AG04450 (cell line): ENCODE data around the gene MRI1. TPM values are rescaled to one million over a fixed set of nuclear protein-coding genes. Genes with fewer than 3 reads are reported as not detected.
"Not testable (repeated sequence)": the region's sequence is repeated elsewhere in the genome, so short reads cannot be mapped to it uniquely, and the experiment has no call there.

ENCODE experiments used
- CTCF ChIA-PET: fragments of 300-600, 350-600 bp; formaldehyde crosslinking; extraction: SDS; loops from one replicate; lab custom pipeline; 2022; ENCODE audit warnings: antibody characterized with exemption, inconsistent platforms; lab: Charles Lee
- POLR2A ChIA-PET: fragments of 350-600 bp; formaldehyde crosslinking; extraction: SDS; loops from one replicate; lab custom pipeline; 2021; ENCODE audit warnings: antibody characterized with exemption, inconsistent platforms; lab: Yijun Ruan, JAX
- DNase-seq: peaks from one replicate; pipeline ENCODE4 v3.0.0-alpha.2; 2011; ENCODE audit warnings: low read depth, low spot score
- H3K27ac ChIP-seq: one replicate; pipeline ENCODE4 v1.5.1; 2012; ENCODE audit warnings: low read depth, low read length, control low read depth
- H3K27me3 ChIP-seq: one replicate; pipeline ENCODE4 v1.6.0; 2012; ENCODE audit warnings: low read length; ENCODE audit not compliant: control insufficient read depth, insufficient read depth
- H3K4me3 ChIP-seq: 2 replicates; pipeline ENCODE4 v1.5.1; 2011; ENCODE audit warnings: mild to moderate bottlenecking, low read depth, low read length, control low read depth
- H3K9me3 ChIP-seq: 2 replicates; pipeline ENCODE4 v1.5.1; 2012; ENCODE audit warnings: low read length; ENCODE audit not compliant: control insufficient read depth, insufficient read depth
- polyA plus RNA-seq: library from polyadenylated mRNA; depleted of rRNA; stranded (reverse); fragments of >200 nt; gene quantifications from 2 replicates; pipeline ENCODE4 v1.2.3, GENCODE V29; 2011
- TF ChIP-seq, protein P1 (sequence below): IDR thresholded peaks from 2 replicates; pipeline ENCODE4 v1.5.1; 2011; ENCODE audit warnings: low read depth, low read length, control low read depth, inconsistent platforms

MRI1 gene
- polyA plus RNA-seq, 1 experiment: 20.2 TPM

DNA sequence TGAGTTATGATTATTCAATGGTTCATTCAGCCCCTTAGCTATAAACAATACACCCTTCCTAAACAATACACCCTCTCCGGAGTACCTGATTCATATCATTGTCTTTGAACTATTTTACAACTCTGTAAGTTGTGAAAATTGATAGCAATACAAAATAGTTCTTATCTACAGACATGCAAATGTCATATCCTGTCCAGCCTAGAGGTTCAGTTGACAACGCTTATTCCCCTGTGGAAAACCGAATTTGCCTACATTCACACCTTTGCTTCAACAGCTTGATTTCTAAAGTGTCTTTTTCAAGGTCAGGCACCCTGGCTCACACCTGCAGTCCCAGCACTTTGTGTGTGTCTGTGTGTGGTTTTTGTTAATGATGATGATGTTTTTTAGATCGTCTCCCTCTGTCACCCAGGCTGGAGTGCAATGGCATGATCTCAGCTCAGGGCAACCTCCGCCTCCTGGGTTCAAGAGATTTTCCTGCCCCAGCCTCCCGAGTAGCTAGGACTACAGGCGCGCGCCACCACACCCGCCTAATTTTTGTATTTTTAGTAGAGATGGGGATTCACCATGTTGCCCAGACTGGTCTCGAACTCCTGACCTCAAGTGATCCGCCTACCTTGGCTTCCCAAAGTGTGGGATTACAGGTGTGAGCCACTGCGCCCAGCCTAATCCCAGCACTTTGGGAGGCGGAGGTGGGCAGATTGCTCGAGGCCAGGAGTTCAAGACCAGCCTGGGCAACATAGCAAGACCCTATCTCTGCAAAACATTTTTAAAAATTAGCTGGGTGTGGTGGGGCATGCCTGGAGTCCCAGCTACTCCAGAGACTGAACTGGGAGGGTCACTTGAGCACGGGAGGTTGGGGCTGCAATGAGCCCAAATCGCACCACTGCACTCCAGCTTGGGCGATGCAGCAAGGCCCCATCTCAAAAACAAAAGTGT, 19.5 kb downstream of the MRI1 start:
- no peak overlapping the region for H3K4me3 ChIP-seq

DNA sequence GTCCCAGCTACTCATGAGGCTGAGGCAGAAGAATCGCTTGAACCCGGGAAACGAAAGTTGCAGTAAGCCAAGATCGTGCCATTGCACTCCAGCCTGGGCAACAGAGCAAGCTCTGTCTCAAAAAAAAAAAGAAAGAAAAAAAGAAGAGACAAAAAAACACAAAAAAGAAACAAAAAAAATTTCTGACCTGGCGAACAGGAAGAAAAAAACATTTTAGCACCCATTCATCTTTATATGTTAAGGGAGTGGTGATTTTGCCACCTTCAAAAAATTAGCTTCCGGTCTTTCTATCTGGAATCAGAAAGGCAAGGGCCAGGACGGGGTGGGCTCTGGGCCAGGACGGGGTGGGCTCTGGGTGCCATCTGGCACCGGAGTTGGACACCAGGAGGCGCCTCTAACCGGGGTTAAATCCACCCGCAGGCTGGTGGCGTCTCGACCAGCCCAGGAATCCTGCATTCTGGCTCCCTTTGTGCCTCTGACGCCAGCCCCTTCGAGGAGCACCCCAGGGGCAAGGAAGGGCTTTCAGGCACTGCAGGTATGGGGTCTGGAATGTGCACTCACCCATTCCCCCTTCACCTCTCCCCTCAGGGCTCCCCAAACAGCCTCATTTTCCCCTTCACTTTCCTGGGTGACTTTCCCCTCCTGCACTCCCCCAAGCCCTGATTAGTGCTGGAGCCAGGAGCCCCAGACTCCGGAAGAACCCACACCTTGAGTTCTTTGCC, 20.6 kb downstream of the MRI1 start:
- POLR2A ChIA-PET: interaction anchor here (0.8 to 1.6 kb wide), 3 partner anchors 16 to 77 kb away, joined by 4 to 7 read pairs (median 4); no protein-coding TSS in a partner anchor
- Histone ChIP-seq H3K27me3 (no peaks in the 10 kb centered on the region), H3K9me3 (peaks cover 1% of the 10 kb centered on the region; the same call in 1 of the 2 replicates), H3K27ac (no peak overlapping the region), H3K4me3 (no peak overlapping the region)
- CTCF ChIA-PET: interaction anchor here (0.6 to 2.4 kb wide), 18 partner anchors 10 to 911 kb away, joined by 3 to 60 read pairs (median 4); partner anchors contain the start of gene C19orf53
- TF ChIP-seq, protein P1, sequence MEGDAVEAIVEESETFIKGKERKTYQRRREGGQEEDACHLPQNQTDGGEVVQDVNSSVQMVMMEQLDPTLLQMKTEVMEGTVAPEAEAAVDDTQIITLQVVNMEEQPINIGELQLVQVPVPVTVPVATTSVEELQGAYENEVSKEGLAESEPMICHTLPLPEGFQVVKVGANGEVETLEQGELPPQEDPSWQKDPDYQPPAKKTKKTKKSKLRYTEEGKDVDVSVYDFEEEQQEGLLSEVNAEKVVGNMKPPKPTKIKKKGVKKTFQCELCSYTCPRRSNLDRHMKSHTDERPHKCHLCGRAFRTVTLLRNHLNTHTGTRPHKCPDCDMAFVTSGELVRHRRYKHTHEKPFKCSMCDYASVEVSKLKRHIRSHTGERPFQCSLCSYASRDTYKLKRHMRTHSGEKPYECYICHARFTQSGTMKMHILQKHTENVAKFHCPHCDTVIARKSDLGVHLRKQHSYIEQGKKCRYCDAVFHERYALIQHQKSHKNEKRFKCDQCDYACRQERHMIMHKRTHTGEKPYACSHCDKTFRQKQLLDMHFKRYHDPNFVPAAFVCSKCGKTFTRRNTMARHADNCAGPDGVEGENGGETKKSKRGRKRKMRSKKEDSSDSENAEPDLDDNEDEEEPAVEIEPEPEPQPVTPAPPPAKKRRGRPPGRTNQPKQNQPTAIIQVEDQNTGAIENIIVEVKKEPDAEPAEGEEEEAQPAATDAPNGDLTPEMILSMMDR: peak; percentile 72
- DNase-seq: no peak

More for the DNA sequence above, 19.5 kb downstream of the MRI1 start:
- CTCF ChIA-PET: interaction anchor here (0.6 to 2.4 kb wide), 17 partner anchors 9 to 910 kb away, joined by 3 to 60 read pairs (median 4); partner anchors contain the start of gene C19orf53
- Histone ChIP-seq H3K27ac (no peak overlapping the region), H3K27me3 (no peaks in the 10 kb centered on the region), H3K9me3 (peaks cover 2% of the 10 kb centered on the region; the same call in 1 of the 2 replicates)
- no peak for DNase-seq
- TF ChIP-seq, protein P1: no peak
- POLR2A ChIA-PET: interaction anchor here (0.6 to 1.6 kb wide), 5 partner anchors 12 to 594 kb away, joined by 4 to 7 read pairs (median 4); partner anchors contain the start of gene ZSWIM4

DNA sequence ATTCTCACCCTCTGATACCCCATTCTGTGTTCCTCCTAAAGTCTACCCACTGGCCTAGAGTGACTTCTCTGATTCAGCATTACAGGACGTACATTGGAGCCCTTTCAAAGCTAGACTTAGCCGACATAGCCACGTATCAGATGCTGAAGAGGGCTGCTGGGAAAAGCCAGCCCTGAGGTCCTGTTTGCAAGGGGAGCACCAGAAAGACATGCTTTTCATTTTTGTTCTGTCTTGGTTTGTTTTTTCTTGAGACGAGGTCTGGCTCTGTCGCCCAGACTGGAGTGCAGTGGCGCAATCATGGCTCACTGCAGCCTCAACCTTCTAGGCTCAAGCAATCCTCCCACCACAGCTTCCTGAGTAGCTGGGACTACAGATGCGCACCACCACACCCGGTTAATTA, 24.7 kb downstream of the MRI1 start:
- H3K9me3 ChIP-seq: no peaks in the 10 kb centered on the region
- no peaks in the 10 kb centered on the region for H3K27me3 ChIP-seq
- no peak for DNase-seq
- TF ChIP-seq, protein P1: no peak
- ChIA-PET POLR2A (interaction anchor here (1.0 to 3.0 kb wide), 5 partner anchors 15 to 74 kb away, joined by 4 to 29 read pairs (median 10); partner anchors contain the start of gene C19orf53), CTCF (interaction anchor here (1.4 to 3.3 kb wide), 2 partner anchors 74 kb away, joined by 3 to 25 read pairs; no protein-coding TSS in a partner anchor)
- no peak overlapping the region for H3K4me3 ChIP-seq
- peak overlapping the region; percentile 97 for H3K27ac ChIP-seq

DNA sequence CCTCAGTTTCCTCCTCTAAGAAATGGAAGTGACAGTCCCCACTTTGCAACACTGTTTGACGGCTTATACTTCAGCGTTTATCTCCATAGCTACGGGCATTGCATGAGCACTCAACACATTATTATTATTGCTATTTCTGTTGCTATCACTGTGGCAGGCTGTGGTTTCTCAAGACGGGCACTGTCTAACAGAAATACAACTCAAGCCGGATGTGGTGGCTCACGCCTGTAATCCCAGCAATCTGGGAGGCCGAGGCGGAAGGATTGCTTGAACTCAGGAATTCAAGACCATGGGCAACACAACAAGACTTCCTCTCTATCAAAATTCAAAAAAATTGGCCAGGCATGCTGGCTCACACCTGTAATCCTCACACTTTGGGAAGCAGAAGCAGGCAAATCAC, 26.0 kb downstream of the MRI1 start:
- Histone ChIP-seq H3K4me3 (no peak overlapping the region), H3K27me3 (no peaks in the 10 kb centered on the region), H3K9me3 (no peaks in the 10 kb centered on the region), H3K27ac (no peak overlapping the region)
- ChIA-PET POLR2A (interaction anchor here (3.0 kb wide), 1 partner anchor 72 kb away, joined by 16 read pairs; no protein-coding TSS in a partner anchor), CTCF (interaction anchor here (1.4 kb wide), 1 partner anchor 72 kb away, joined by 3 read pairs; no protein-coding TSS in a partner anchor)
- TF ChIP-seq, protein P1: no peak
- no peak for DNase-seq

DNA sequence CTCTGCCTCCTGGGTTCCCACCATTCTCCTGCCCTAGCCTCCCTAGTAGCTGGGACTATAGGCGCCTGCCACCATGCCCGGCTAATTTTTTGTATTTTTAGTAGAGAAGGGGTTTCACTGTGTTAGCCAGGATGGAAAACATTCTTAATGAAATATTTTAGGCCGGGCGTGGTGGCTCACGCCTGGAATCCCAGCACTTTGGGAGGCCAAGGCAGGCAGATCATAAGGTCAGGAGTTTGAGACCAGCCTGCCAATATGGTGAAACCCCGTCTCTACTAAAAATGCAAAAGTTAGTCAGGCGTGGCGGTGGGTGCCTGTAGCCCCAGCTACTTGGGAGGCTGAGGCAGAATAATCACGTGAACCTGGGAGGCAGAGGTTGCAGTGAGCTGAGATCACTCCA, 29.0 kb downstream of the MRI1 start:
- ChIA-PET POLR2A (interaction anchor here (1.1 kb wide), 1 partner anchor 40 kb away, joined by 5 read pairs; no protein-coding TSS in a partner anchor), CTCF (interaction anchor here (0.8 kb wide), 1 partner anchor 69 kb away, joined by 3 read pairs; no protein-coding TSS in a partner anchor)
- H3K4me3 ChIP-seq, DNase-seq, H3K27ac ChIP-seq, H3K27me3 ChIP-seq, H3K9me3 ChIP-seq: not testable (repeated sequence)
